Measurements from ENCODE around the gene SCLY.
"Not testable (repeated sequence)": the region's sequence is repeated elsewhere in the genome, so short reads cannot be mapped to it uniquely, and the experiment has no call there.

Gene SCLY

GRCh38 chr2:238025741-238026360 lies 35.0 kb upstream of the SCLY start:
- no peak overlapping the region for H3K4me3 ChIP-seq (ENCODE audit: low read depth, low read length)
- no peak overlapping the region for H3K27ac ChIP-seq (ENCODE audit: low read depth, low read length)
- no peaks in the 10 kb centered on the region for H3K79me2 ChIP-seq (ENCODE audit: control insufficient read depth, insufficient read depth, low read length, unreplicated experiment)
- H2AFZ ChIP-seq (ENCODE audit: low read length, unreplicated experiment), result no peak overlapping the region
- H3K4me1 ChIP-seq (ENCODE audit: control insufficient read depth, insufficient read depth, low read length, unreplicated experiment), result no peaks in the 10 kb centered on the region
- no peaks in the 10 kb centered on the region for H3K36me3 ChIP-seq (ENCODE audit: insufficient read depth, low read length)
- H3K27me3 ChIP-seq (ENCODE audit: insufficient read depth, low read length), result no peaks in the 10 kb centered on the region

GRCh38 chr2:238027058-238027457 lies 33.7 kb upstream of the SCLY start:
- H3K4me3 ChIP-seq (ENCODE audit: low read depth, low read length), result no peak overlapping the region
- H3K36me3 ChIP-seq (ENCODE audit: insufficient read depth, low read length), result no peaks in the 10 kb centered on the region
- no peaks in the 10 kb centered on the region for H3K79me2 ChIP-seq (ENCODE audit: control insufficient read depth, insufficient read depth, low read length, unreplicated experiment)
- H2AFZ ChIP-seq (ENCODE audit: low read length, unreplicated experiment), result no peak overlapping the region
- no peaks in the 10 kb centered on the region for H3K4me1 ChIP-seq (ENCODE audit: control insufficient read depth, insufficient read depth, low read length, unreplicated experiment)
- no peaks in the 10 kb centered on the region for H3K27me3 ChIP-seq (ENCODE audit: insufficient read depth, low read length)
- no peak overlapping the region for H3K27ac ChIP-seq (ENCODE audit: low read depth, low read length)

GRCh38 chr2:238027591-238028415 lies 33.0 kb upstream of the SCLY start:
- no peak overlapping the region for H2AFZ ChIP-seq (ENCODE audit: low read length, unreplicated experiment)
- H3K4me3 ChIP-seq (ENCODE audit: low read depth, low read length), result no peak overlapping the region
- no peaks in the 10 kb centered on the region for H3K4me1 ChIP-seq (ENCODE audit: control insufficient read depth, insufficient read depth, low read length, unreplicated experiment)
- H3K36me3 ChIP-seq (ENCODE audit: insufficient read depth, low read length), result no peaks in the 10 kb centered on the region
- H3K79me2 ChIP-seq (ENCODE audit: control insufficient read depth, insufficient read depth, low read length, unreplicated experiment), result no peaks in the 10 kb centered on the region
- no peak overlapping the region for H3K27ac ChIP-seq (ENCODE audit: low read depth, low read length)
- H3K27me3 ChIP-seq (ENCODE audit: insufficient read depth, low read length), result no peaks in the 10 kb centered on the region

- Histone ChIP-seq H3K36me3 (ENCODE audit: insufficient read depth, low read length) (no peaks in the 10 kb centered on the region), H3K79me2 (ENCODE audit: control insufficient read depth, insufficient read depth, low read length, unreplicated experiment) (no peaks in the 10 kb centered on the region), H3K27me3 (ENCODE audit: insufficient read depth, low read length) (no peaks in the 10 kb centered on the region), H3K27ac (ENCODE audit: low read depth, low read length) (no peak overlapping the region), H3K4me3 (ENCODE audit: low read depth, low read length) (no peak overlapping the region), H2AFZ (ENCODE audit: low read length, unreplicated experiment) (no peak overlapping the region), H3K4me1 (ENCODE audit: control insufficient read depth, insufficient read depth, low read length, unreplicated experiment) (no peaks in the 10 kb centered on the region)
Observed at GRCh38 chr2:238029853-238030252, 30.9 kb upstream of the SCLY start.

GRCh38 chr2:238030422-238031155 lies 30.2 kb upstream of the SCLY start:
- H3K27me3 ChIP-seq (ENCODE audit: insufficient read depth, low read length), result no peaks in the 10 kb centered on the region
- no peak overlapping the region for H2AFZ ChIP-seq (ENCODE audit: low read length, unreplicated experiment)
- no peak overlapping the region for H3K27ac ChIP-seq (ENCODE audit: low read depth, low read length)
- H3K36me3 ChIP-seq (ENCODE audit: insufficient read depth, low read length), result no peaks in the 10 kb centered on the region
- H3K4me3 ChIP-seq (ENCODE audit: low read depth, low read length), result no peak overlapping the region
- no peaks in the 10 kb centered on the region for H3K4me1 ChIP-seq (ENCODE audit: control insufficient read depth, insufficient read depth, low read length, unreplicated experiment)
- H3K79me2 ChIP-seq (ENCODE audit: control insufficient read depth, insufficient read depth, low read length, unreplicated experiment), result no peaks in the 10 kb centered on the region

- Histone ChIP-seq H3K4me1 (ENCODE audit: control insufficient read depth, insufficient read depth, low read length, unreplicated experiment) (no peaks in the 10 kb centered on the region), H3K27ac (ENCODE audit: low read depth, low read length) (no peak overlapping the region), H3K36me3 (ENCODE audit: insufficient read depth, low read length) (no peaks in the 10 kb centered on the region), H2AFZ (ENCODE audit: low read length, unreplicated experiment) (no peak overlapping the region), H3K79me2 (ENCODE audit: control insufficient read depth, insufficient read depth, low read length, unreplicated experiment) (no peaks in the 10 kb centered on the region), H3K4me3 (ENCODE audit: low read depth, low read length) (no peak overlapping the region), H3K27me3 (ENCODE audit: insufficient read depth, low read length) (no peaks in the 10 kb centered on the region)
Observed at GRCh38 chr2:238031751-238032150, 29.1 kb upstream of the SCLY start.

- Histone ChIP-seq H3K4me3 (ENCODE audit: low read depth, low read length) (no peak overlapping the region), H3K36me3 (ENCODE audit: insufficient read depth, low read length) (peaks cover 4% of the 10 kb centered on the region; the same call in 1 of the 2 replicates), H3K27ac (ENCODE audit: low read depth, low read length) (no peak overlapping the region), H3K79me2 (ENCODE audit: control insufficient read depth, insufficient read depth, low read length, unreplicated experiment) (no peaks in the 10 kb centered on the region), H2AFZ (ENCODE audit: low read length, unreplicated experiment) (no peak overlapping the region), H3K4me1 (ENCODE audit: control insufficient read depth, insufficient read depth, low read length, unreplicated experiment) (no peaks in the 10 kb centered on the region), H3K27me3 (ENCODE audit: insufficient read depth, low read length) (no peaks in the 10 kb centered on the region)
Observed at GRCh38 chr2:238032755-238033337, 28.0 kb upstream of the SCLY start.

GRCh38 chr2:238033991-238034390 lies 26.8 kb upstream of the SCLY start:
- H3K79me2 ChIP-seq (ENCODE audit: control insufficient read depth, insufficient read depth, low read length, unreplicated experiment); H3K4me3 ChIP-seq (ENCODE audit: low read depth, low read length); H3K36me3 ChIP-seq (ENCODE audit: insufficient read depth, low read length); H2AFZ ChIP-seq (ENCODE audit: low read length, unreplicated experiment); H3K27ac ChIP-seq (ENCODE audit: low read depth, low read length); H3K4me1 ChIP-seq (ENCODE audit: control insufficient read depth, insufficient read depth, low read length, unreplicated experiment); H3K27me3 ChIP-seq (ENCODE audit: insufficient read depth, low read length): not testable (repeated sequence)

GRCh38 chr2:238038203-238038602 lies 22.6 kb upstream of the SCLY start:
- H3K79me2 ChIP-seq (ENCODE audit: control insufficient read depth, insufficient read depth, low read length, unreplicated experiment), result no peaks in the 10 kb centered on the region
- H3K4me3 ChIP-seq (ENCODE audit: low read depth, low read length), result no peak overlapping the region
- peaks cover 12% of the 10 kb centered on the region; the same call in 1 of the 2 replicates for H3K36me3 ChIP-seq (ENCODE audit: insufficient read depth, low read length)
- no peak overlapping the region for H3K27ac ChIP-seq (ENCODE audit: low read depth, low read length)
- H3K4me1 ChIP-seq (ENCODE audit: control insufficient read depth, insufficient read depth, low read length, unreplicated experiment), result peaks cover 10% of the 10 kb centered on the region
- no peaks in the 10 kb centered on the region for H3K27me3 ChIP-seq (ENCODE audit: insufficient read depth, low read length)
- H2AFZ ChIP-seq (ENCODE audit: low read length, unreplicated experiment), result no peak overlapping the region

GRCh38 chr2:238039151-238039550 lies 21.6 kb upstream of the SCLY start:
- Histone ChIP-seq H3K79me2 (ENCODE audit: control insufficient read depth, insufficient read depth, low read length, unreplicated experiment) (no peaks in the 10 kb centered on the region), H2AFZ (ENCODE audit: low read length, unreplicated experiment) (no peak overlapping the region), H3K36me3 (ENCODE audit: insufficient read depth, low read length) (peaks cover 12% of the 10 kb centered on the region; the same call in 1 of the 2 replicates), H3K27ac (ENCODE audit: low read depth, low read length) (no peak overlapping the region), H3K27me3 (ENCODE audit: insufficient read depth, low read length) (no peaks in the 10 kb centered on the region), H3K4me3 (ENCODE audit: low read depth, low read length) (no peak overlapping the region), H3K4me1 (ENCODE audit: control insufficient read depth, insufficient read depth, low read length, unreplicated experiment) (peaks cover 10% of the 10 kb centered on the region)
